ENCODE results near the gene SPAG5.

DNA sequence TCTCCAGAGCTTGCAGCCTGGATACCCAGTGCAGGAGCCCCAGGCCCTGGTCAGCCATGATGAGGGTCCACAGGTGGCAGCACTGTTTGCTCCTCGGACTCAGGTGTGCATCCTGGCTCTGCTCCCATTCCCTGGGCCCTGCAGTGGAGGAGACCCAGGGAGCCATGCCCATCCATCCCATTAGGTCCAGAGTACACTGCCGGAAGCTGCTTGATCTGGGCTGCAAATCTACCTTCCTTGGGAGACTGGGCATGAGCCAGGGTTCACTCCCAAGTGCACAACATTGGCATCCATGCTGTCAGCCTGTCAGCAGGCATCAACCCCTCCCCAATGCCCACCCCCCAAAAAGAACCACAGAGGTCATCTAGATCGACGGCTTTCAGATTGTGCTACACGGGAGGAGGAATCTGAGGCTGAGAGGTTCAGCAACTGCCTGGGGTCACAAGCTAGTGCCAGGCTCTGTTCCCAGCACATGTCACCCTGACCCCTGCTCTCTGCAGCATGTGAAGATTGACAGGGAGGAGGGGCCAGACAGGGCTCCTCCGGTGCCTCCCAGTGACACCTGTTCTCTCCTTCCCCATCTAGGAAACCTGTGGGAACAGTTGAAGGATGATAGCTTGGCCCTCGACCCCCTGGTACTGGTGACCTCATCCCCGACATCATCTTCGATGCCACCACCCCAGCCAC lies 62.1 kb downstream of the SPAG5 start:
- TF ChIP-seq, protein P1, sequence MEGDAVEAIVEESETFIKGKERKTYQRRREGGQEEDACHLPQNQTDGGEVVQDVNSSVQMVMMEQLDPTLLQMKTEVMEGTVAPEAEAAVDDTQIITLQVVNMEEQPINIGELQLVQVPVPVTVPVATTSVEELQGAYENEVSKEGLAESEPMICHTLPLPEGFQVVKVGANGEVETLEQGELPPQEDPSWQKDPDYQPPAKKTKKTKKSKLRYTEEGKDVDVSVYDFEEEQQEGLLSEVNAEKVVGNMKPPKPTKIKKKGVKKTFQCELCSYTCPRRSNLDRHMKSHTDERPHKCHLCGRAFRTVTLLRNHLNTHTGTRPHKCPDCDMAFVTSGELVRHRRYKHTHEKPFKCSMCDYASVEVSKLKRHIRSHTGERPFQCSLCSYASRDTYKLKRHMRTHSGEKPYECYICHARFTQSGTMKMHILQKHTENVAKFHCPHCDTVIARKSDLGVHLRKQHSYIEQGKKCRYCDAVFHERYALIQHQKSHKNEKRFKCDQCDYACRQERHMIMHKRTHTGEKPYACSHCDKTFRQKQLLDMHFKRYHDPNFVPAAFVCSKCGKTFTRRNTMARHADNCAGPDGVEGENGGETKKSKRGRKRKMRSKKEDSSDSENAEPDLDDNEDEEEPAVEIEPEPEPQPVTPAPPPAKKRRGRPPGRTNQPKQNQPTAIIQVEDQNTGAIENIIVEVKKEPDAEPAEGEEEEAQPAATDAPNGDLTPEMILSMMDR (IDR thresholded peaks at IDR 0.05; ENCODE audit: low read depth, low read length, missing input control) = no peak
- no peak for TF ChIP-seq TAF1 (conservative IDR thresholded peaks at IDR 0.05)
- TF ChIP-seq, protein P2, sequence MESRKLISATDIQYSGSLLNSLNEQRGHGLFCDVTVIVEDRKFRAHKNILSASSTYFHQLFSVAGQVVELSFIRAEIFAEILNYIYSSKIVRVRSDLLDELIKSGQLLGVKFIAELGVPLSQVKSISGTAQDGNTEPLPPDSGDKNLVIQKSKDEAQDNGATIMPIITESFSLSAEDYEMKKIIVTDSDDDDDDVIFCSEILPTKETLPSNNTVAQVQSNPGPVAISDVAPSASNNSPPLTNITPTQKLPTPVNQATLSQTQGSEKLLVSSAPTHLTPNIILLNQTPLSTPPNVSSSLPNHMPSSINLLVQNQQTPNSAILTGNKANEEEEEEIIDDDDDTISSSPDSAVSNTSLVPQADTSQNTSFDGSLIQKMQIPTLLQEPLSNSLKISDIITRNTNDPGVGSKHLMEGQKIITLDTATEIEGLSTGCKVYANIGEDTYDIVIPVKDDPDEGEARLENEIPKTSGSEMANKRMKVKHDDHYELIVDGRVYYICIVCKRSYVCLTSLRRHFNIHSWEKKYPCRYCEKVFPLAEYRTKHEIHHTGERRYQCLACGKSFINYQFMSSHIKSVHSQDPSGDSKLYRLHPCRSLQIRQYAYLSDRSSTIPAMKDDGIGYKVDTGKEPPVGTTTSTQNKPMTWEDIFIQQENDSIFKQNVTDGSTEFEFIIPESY (IDR thresholded peaks at IDR 0.05) = no peak
- no peak for TF ChIP-seq YY1 (IDR thresholded peaks at IDR 0.05)
- no peak for TF ChIP-seq GABPA (IDR thresholded peaks at IDR 0.05 in 1 of 2, conservative IDR thresholded peaks at IDR 0.05 in 1 of 2)
- no peak for TF ChIP-seq RXRA (IDR thresholded peaks at IDR 0.05)
- TF ChIP-seq, protein P3, sequence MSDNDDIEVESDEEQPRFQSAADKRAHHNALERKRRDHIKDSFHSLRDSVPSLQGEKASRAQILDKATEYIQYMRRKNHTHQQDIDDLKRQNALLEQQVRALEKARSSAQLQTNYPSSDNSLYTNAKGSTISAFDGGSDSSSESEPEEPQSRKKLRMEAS (IDR thresholded peaks at IDR 0.05) = no peak

Data from liver (tissue), 3 donors.